Parathyroid adenoma (tissue), 2 donors: ENCODE measurements around the gene CHST12.
"Not testable (repeated sequence)": the region's sequence is repeated elsewhere in the genome, so short reads cannot be mapped to it uniquely, and the experiment has no call there.

Experiments used
- H2AFZ ChIP-seq: fragments of 300-600 bp; sonication (generic); one replicate; pipeline ENCODE4 v1.7.0; 2017; ENCODE audit warnings: antibody characterized with exemption, mild to moderate bottlenecking
- H3K27ac ChIP-seq: fragments of 300-600 bp; sonication (generic); one replicate; pipeline ENCODE4 v1.7.0; 2017
- H3K27me3 ChIP-seq: fragments of 300-600 bp; sonication (generic); one replicate; pipeline ENCODE4 v1.7.0; 2017; ENCODE audit warnings: low read length; ENCODE audit not compliant: control insufficient read depth, insufficient read depth
- H3K36me3 ChIP-seq: fragments of 300-600 bp; sonication (generic); one replicate; pipeline ENCODE4 v1.7.0; 2017; ENCODE audit warnings: low read length; ENCODE audit not compliant: control insufficient read depth, insufficient read depth
- H3K4me1 ChIP-seq: fragments of 300-600 bp; sonication (generic); one replicate; pipeline ENCODE4 v1.7.0; 2017; ENCODE audit warnings: control low read depth
- H3K4me2 ChIP-seq: fragments of 300-600 bp; sonication (generic); one replicate; pipeline ENCODE4 v1.7.0; 2017; ENCODE audit warnings: low read length
- H3K4me3 ChIP-seq: fragments of 300-600 bp; sonication (generic); one replicate; pipeline ENCODE4 v1.7.0; 2017; ENCODE audit warnings: low read depth, low read length
- H3K79me2 ChIP-seq: fragments of 300-600 bp; sonication (generic); one replicate; pipeline ENCODE4 v1.7.0; 2017; ENCODE audit warnings: control low read depth
- H3K9ac ChIP-seq: fragments of 300-600 bp; sonication (generic); one replicate; pipeline ENCODE4 v1.7.0; 2017; ENCODE audit warnings: mild to moderate bottlenecking
- H3K9me3 ChIP-seq: fragments of 300-600 bp; sonication (generic); one replicate; pipeline ENCODE4 v1.7.0; 2017; ENCODE audit warnings: low read length; ENCODE audit not compliant: control insufficient read depth
- CTCF ChIP-seq: fragments of 300-600 bp; sonication (generic); IDR thresholded peaks from one replicate; pipeline ENCODE4 v1.7.0; 2017; ENCODE audit warnings: antibody characterized with exemption, mild to moderate bottlenecking
- donor health status: primary hyperparathyroidism.

Gene CHST12

DNA sequence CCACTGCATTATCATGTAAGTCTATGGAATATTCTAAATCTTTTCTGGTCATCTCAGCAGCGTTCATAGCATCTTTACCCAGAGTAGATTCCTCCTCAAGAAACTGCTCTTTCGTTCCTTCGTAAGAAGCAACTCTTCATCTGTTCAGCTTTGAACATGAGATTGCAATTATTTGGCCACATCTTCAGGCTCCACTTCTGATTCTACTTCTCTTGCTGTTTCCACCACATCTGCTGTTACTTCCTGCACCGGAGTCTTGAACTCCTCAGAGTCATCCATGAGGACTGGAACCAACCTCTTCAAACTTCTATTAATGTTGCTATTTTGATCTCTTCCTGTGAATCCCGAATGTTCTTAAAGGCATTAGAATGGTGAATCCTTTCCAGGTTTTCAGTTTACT is 12.7 kb downstream of the CHST12 start:
- no peaks in the 10 kb centered on the region for H3K27me3 ChIP-seq
- H3K36me3 ChIP-seq, result no peaks in the 10 kb centered on the region
- H3K9ac ChIP-seq, result no peak overlapping the region
- H2AFZ ChIP-seq, result no peak overlapping the region
- H3K27ac ChIP-seq, result no peak overlapping the region
- no peak overlapping the region for H3K4me3 ChIP-seq
- no peaks in the 10 kb centered on the region for H3K9me3 ChIP-seq
- no peak overlapping the region for H3K4me2 ChIP-seq
- no peaks in the 10 kb centered on the region for H3K4me1 ChIP-seq
- peaks cover 24% of the 10 kb centered on the region for H3K79me2 ChIP-seq
- no peak for TF ChIP-seq CTCF

GRCh38 chr7:2416650-2417049 is 13.2 kb downstream of the CHST12 start:
- no peaks in the 10 kb centered on the region for H3K9me3 ChIP-seq
- no peaks in the 10 kb centered on the region for H3K36me3 ChIP-seq
- no peak for TF ChIP-seq CTCF
- no peak overlapping the region for H3K9ac ChIP-seq
- no peak overlapping the region for H3K27ac ChIP-seq
- H3K27me3 ChIP-seq, result no peaks in the 10 kb centered on the region
- H3K79me2 ChIP-seq, result peaks cover 24% of the 10 kb centered on the region
- no peak overlapping the region for H3K4me3 ChIP-seq
- no peaks in the 10 kb centered on the region for H3K4me1 ChIP-seq
- H2AFZ ChIP-seq, result no peak overlapping the region
- no peak overlapping the region for H3K4me2 ChIP-seq

- H3K9me3 ChIP-seq, H3K27me3 ChIP-seq, H3K36me3 ChIP-seq, H2AFZ ChIP-seq, H3K4me1 ChIP-seq, H3K4me3 ChIP-seq, H3K9ac ChIP-seq, H3K4me2 ChIP-seq, H3K27ac ChIP-seq: not testable (repeated sequence)
- H3K79me2 ChIP-seq, result peaks cover 24% of the 10 kb centered on the region
Measured at GRCh38 chr7:2417178-2417577, 13.8 kb downstream of the CHST12 start.

DNA sequence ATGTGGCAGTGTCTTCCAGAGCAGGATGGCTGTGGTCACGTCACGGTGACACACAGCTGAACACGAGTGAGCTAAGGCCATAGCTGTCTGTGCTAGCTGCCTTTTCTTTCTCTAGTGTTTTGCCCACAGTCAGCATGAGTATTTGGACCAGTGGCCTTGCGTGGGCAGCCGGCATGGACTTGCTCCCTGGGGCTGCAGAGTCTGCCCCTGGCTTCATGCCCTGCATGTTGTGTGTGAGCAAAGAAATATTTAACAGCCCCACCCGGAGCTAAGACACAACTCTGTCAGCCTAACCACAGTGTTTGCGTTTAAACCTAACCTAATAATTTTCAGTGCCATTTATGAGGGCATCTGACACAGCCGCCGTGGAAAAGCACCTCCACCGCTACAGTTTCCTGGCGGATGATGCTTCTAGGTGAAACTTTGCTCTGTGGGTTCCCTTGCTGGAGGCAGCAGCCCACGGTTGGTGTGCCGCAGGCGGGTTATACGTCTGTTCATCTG is 14.6 kb downstream of the CHST12 start:
- no peak overlapping the region for H2AFZ ChIP-seq
- H3K27me3 ChIP-seq, result no peaks in the 10 kb centered on the region
- no peak overlapping the region for H3K9ac ChIP-seq
- no peak overlapping the region for H3K27ac ChIP-seq
- H3K36me3 ChIP-seq, result no peaks in the 10 kb centered on the region
- H3K9me3 ChIP-seq, result no peaks in the 10 kb centered on the region
- no peaks in the 10 kb centered on the region for H3K4me1 ChIP-seq
- H3K4me2 ChIP-seq, result no peak overlapping the region
- peaks cover 27% of the 10 kb centered on the region for H3K79me2 ChIP-seq
- H3K4me3 ChIP-seq, result no peak overlapping the region
- TF ChIP-seq CTCF, result no peak

GRCh38 chr7:2420216-2420933 is 17.0 kb downstream of the CHST12 start:
- Histone ChIP-seq H2AFZ (no peak overlapping the region), H3K27ac (no peak overlapping the region), H3K4me3 (no peak overlapping the region), H3K36me3 (no peaks in the 10 kb centered on the region), H3K4me1 (no peaks in the 10 kb centered on the region), H3K9me3 (no peaks in the 10 kb centered on the region), H3K79me2 (peaks cover 22% of the 10 kb centered on the region), H3K9ac (no peak overlapping the region), H3K27me3 (no peaks in the 10 kb centered on the region), H3K4me2 (no peak overlapping the region)
- no peak for TF ChIP-seq CTCF
